H4 (cell line): ENCODE measurements around the gene ZYX. TPM values are rescaled to one million over a fixed set of nuclear protein-coding genes. Genes with fewer than 3 reads are reported as not detected.

Source experiments
- DNase-seq: peaks from one replicate; pipeline ENCODE4 v3.0.0-alpha.2; 2015; ENCODE audit warnings: low spot score
- total RNA-seq: library from RNA; depleted of rRNA; stranded (reverse); fragments of >200 nt; shearing (Covaris generic); gene quantifications from 2 replicates; pipeline ENCODE4 v1.2.3, GENCODE V29; 2014

Gene ZYX
- total RNA-seq, 1 experiment from 2014 or later: 43.3 TPM

GRCh38 chr7:143362131-143363015 lies 18.8 kb upstream of the ZYX start, which contains the start of gene FAM131B:
Gene FAM131B (minus strand): TSS chr7:143362713. CDS start chr7:143362603, 110 bp downstream.
- DNase-seq: no peak

GRCh38 chr7:143363016-143363937 lies 17.9 kb upstream of the ZYX start:
- DNase-seq: no peak

- peak; percentile 91 for DNase-seq
Observed at GRCh38 chr7:143367972-143368371, 13.2 kb upstream of the ZYX start.

- DNase-seq: no peak
Observed at GRCh38 chr7:143368387-143368786, 12.8 kb upstream of the ZYX start.

- no peak for DNase-seq
Observed at GRCh38 chr7:143369678-143370651, 11.2 kb upstream of the ZYX start.

- peak; percentile 86 for DNase-seq
Observed at GRCh38 chr7:143372070-143372469, 9.1 kb upstream of the ZYX start.

GRCh38 chr7:143373255-143373794 lies 7.8 kb upstream of the ZYX start:
- no peak for DNase-seq

GRCh38 chr7:143374561-143374960 lies 6.6 kb upstream of the ZYX start:
- no peak for DNase-seq

- DNase-seq: no peak
Observed at GRCh38 chr7:143375298-143376034, 5.7 kb upstream of the ZYX start.

- no peak for DNase-seq
Observed at GRCh38 chr7:143376396-143376795, 4.7 kb upstream of the ZYX start.

- no peak for DNase-seq
Observed at GRCh38 chr7:143379611-143380259, 1.4 kb upstream of the ZYX start.

GRCh38 chr7:143380260-143380645 lies 892 bp upstream of the ZYX start:
- DNase-seq: peak; percentile 83

GRCh38 chr7:143381427-143382125 lies 431 bp downstream of the ZYX start:
- DNase-seq: peak; percentile 63

- no peak for DNase-seq
Observed at GRCh38 chr7:143382126-143382790, 1.1 kb downstream of the ZYX start.

GRCh38 chr7:143382791-143383641 lies 1.9 kb downstream of the ZYX start:
- DNase-seq: no peak

- no peak for DNase-seq
Observed at GRCh38 chr7:143383642-143383957, 2.5 kb downstream of the ZYX start.

- DNase-seq: no peak
Observed at GRCh38 chr7:143384148-143384547, 3.0 kb downstream of the ZYX start.
